Gastrocnemius medialis (tissue), 4 donors: ENCODE results near the gene TSPAN12.

Source experiments
- POLR2A ChIP-seq, 2 donors: fragments of 450-650 bp; IDR thresholded peaks; one replicate each; pipeline ENCODE4 v1.6.1; 2017; ENCODE audit warnings: antibody characterized with exemption in 2 of 2, mild to moderate bottlenecking in 2 of 2, moderate library complexity in 2 of 2
- TF ChIP-seq, protein P1 (sequence below), 5 experiments: fragments of 450-650 bp in 3 of 5; fragments of 200-600 bp in 2 of 5; sonication (generic) in 2 of 5; IDR thresholded peaks in 4 of 5; conservative IDR thresholded peaks in 1 of 5; 1 replicate in 4 of 5; 2 replicates in 1 of 5; pipeline ENCODE4 v1.5.1; 2016 to 2019; ENCODE audit warnings: antibody characterized with exemption in 5 of 5, mild to moderate bottlenecking in 3 of 5, moderate library complexity in 3 of 5

DNA sequence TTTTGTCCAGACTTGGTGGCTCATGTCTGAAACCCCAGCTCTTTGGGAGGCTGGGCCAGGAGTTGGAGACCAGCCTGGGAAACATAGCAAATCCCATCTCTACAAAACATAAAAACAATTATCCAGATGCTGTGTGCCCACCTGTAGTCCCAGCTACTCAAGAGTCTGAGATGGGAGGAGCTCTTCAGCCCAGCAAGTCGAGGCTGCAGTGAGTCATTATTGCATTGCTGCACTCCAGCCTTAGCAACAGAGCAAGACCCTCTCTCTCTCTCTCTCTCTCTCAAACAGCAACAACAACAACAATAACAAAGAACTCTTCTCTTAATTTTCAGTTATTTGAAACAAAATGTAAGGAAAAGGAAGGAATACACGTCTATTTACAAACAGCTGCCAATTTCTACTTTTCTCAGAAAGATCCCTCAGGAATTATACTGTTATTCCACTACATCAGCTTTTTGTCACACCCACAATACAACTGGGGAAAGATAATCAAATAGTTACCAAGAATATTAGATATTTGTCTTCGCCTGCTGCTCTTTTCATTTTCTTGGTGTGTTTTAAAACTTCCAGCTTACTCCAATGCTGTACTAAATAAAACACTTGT lies 5.1 kb upstream of the TSPAN12 start:
- TF ChIP-seq, protein P1, sequence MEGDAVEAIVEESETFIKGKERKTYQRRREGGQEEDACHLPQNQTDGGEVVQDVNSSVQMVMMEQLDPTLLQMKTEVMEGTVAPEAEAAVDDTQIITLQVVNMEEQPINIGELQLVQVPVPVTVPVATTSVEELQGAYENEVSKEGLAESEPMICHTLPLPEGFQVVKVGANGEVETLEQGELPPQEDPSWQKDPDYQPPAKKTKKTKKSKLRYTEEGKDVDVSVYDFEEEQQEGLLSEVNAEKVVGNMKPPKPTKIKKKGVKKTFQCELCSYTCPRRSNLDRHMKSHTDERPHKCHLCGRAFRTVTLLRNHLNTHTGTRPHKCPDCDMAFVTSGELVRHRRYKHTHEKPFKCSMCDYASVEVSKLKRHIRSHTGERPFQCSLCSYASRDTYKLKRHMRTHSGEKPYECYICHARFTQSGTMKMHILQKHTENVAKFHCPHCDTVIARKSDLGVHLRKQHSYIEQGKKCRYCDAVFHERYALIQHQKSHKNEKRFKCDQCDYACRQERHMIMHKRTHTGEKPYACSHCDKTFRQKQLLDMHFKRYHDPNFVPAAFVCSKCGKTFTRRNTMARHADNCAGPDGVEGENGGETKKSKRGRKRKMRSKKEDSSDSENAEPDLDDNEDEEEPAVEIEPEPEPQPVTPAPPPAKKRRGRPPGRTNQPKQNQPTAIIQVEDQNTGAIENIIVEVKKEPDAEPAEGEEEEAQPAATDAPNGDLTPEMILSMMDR (IDR thresholded peaks at IDR 0.05 in 4 of 5, conservative IDR thresholded peaks at IDR 0.05 in 1 of 5): no peak
- TF ChIP-seq POLR2A (IDR thresholded peaks at IDR 0.05): no peak
